GM21717 (cell line): ENCODE data around the gene ZMIZ1.

Source experiments
- ATAC-seq: cut with Tn5 transposase; IDR thresholded peaks from one replicate; pipeline ENCODE4 v1.9.1; 2021; ENCODE audit warnings: mild to moderate bottlenecking, moderate library complexity; ENCODE audit not compliant: unreplicated experiment

Gene ZMIZ1

GRCh38 chr10:79223091-79224048, 154.6 kb downstream of the ZMIZ1 start:
- ATAC-seq = no peak

- ATAC-seq = no peak
Observed at GRCh38 chr10:79224263-79224949, 155.6 kb downstream of the ZMIZ1 start.

GRCh38 chr10:79224992-79225391, 156.2 kb downstream of the ZMIZ1 start:
- ATAC-seq = no peak

- no peak for ATAC-seq
Observed at GRCh38 chr10:79226391-79227245, 157.9 kb downstream of the ZMIZ1 start.

- ATAC-seq = no peak
Observed at GRCh38 chr10:79229071-79229541, 160.3 kb downstream of the ZMIZ1 start.

- no peak for ATAC-seq
Observed at GRCh38 chr10:79229830-79230327, 161.1 kb downstream of the ZMIZ1 start.

- no peak for ATAC-seq
Observed at GRCh38 chr10:79230328-79230830, 161.6 kb downstream of the ZMIZ1 start.

GRCh38 chr10:79230850-79231249, 162.1 kb downstream of the ZMIZ1 start:
- no peak for ATAC-seq

GRCh38 chr10:79231908-79232307, 163.1 kb downstream of the ZMIZ1 start:
- no peak for ATAC-seq

- no peak for ATAC-seq
Observed at GRCh38 chr10:79232864-79233263, 164.1 kb downstream of the ZMIZ1 start.

- ATAC-seq = no peak
Observed at GRCh38 chr10:79234391-79235315, 165.9 kb downstream of the ZMIZ1 start.

- ATAC-seq = no peak
Observed at GRCh38 chr10:79235765-79236432, 167.1 kb downstream of the ZMIZ1 start.

- no peak for ATAC-seq
Observed at GRCh38 chr10:79236433-79236765, 167.6 kb downstream of the ZMIZ1 start.

- ATAC-seq = no peak
Observed at GRCh38 chr10:79237454-79238157, 168.8 kb downstream of the ZMIZ1 start.

GRCh38 chr10:79238158-79238520, 169.4 kb downstream of the ZMIZ1 start:
- no peak for ATAC-seq

- ATAC-seq = no peak
Observed at GRCh38 chr10:79238606-79239005, 169.8 kb downstream of the ZMIZ1 start.

- ATAC-seq = no peak
Observed at GRCh38 chr10:79239275-79239779, 170.6 kb downstream of the ZMIZ1 start.

GRCh38 chr10:79239924-79240581, 171.3 kb downstream of the ZMIZ1 start:
- ATAC-seq = no peak
